HG03558 (cell line): ENCODE results near the gene SEC22B.
"Not testable (repeated sequence)": the region's sequence is repeated elsewhere in the genome, so short reads cannot be mapped to it uniquely, and the experiment has no call there.

ENCODE experiments used
- ATAC-seq: cut with Tn5 transposase; IDR thresholded peaks from one replicate; pipeline ENCODE4 v1.9.1; 2021; ENCODE audit warnings: moderate number of reproducible peaks; ENCODE audit not compliant: unreplicated experiment; ENCODE audit errors: extremely low read depth

SEC22B gene

DNA sequence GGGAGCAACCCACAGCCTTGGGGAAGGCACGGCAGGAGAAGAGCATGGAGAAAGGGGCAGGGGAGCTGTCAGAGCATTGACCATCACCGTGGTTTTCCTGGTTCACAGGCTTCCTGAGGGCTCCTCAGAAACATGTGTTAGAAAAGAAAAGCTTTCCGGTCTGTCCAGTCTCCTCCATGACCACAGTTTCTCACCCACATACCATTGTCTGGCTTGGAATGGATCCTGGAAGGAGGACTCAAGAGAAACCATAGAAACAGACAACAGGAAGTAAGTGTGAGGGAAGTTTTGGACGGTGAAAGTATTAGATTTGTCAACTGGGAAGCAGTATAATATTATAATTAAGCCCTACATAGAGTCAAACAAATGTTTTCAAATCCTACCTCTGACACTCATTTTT, 55.8 kb downstream of the SEC22B start:
- not testable (repeated sequence) for ATAC-seq

DNA sequence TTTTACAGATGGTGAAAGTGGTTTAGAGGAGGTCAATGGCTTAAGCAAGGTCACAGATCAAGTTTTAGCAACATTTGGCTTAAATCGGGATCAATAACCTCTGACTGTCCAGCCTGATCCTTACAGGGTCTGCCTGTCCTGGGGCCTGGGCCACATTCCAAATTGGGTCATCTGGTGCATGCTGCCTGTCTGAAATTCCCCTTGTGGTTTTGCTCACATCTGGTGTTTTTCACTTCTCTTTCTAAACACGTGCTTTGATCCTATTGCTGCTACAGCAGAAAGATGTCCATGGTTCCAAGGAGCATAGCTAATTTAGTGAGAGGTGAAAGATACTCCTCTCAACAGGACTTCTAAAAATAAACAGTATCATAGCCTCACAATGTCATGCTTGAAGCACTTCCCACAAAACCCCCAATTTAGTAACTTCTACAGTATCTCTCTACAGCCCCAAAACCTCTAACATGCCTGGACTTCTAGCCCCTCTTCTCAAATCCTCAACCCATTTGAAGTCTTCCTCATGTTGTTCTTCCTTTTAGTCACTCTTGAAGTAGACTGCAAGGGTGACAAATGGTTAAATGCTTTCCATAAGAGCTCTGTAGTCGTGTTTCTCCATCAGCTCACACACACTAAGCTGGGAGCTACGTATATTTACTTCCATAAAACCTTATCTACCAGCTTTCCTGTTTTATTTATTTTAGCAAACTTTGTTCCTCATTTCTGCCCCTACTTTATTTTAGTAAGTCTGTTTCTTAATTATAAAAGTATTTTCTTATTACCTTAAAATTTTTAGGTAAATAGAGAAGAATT, 58.7 kb downstream of the SEC22B start:
- not testable (repeated sequence) for ATAC-seq

DNA sequence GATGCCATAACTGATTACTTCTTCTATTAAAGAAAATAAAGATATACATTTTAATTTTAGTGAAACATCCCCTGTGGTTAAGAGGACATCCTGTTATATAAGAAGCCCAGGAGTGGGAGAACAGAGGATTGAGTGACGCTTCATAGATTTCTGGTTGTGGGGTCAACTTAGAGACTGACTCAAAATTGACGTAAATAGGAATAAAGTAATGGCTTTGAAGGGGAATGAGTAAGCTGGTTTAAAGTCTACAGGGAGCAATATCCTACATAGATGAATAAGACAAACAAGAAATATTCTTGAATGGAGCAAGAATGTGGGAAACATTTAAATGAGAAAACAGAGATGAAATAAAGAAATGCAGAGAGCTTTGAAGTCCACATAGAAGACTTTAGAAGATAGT, 60.2 kb downstream of the SEC22B start:
- not testable (repeated sequence) for ATAC-seq

DNA sequence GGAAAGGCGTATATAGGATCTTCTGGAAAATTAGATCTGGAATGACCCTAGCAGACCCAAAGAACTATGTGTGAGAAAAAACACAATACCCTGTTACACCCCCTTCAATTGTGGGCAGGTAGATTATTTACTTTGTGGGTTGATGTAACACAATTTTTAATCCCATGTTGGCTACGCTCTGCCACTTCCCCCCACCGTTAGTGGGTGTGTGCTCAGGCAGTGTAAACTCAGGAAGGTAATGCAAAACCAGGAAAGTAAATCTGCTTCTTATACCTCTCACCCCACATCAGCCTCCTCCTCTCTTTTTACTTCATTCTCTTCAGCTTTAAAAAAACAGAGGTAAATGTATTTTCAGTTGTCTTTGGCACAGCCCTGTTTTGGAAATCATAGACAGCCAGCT, 63.2 kb downstream of the SEC22B start:
- ATAC-seq = not testable (repeated sequence)

DNA sequence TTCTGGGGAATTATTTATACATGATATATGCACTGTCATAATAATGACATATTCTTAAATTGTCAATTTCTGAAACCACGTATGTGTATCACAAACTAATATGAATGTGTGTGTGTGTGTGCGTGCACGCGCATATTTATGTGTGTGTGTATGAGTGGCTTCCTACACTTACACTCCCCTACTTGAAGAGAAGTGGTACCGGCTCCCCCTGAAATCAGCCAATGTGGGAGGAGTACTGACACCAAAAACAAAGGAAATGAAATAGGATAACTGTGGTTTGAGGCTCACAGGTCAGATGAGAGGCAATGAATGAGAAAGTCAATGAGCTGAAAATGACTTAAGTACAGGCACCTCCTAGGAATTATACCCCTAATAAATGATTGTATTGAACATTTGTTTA, 64.1 kb downstream of the SEC22B start:
- not testable (repeated sequence) for ATAC-seq

DNA sequence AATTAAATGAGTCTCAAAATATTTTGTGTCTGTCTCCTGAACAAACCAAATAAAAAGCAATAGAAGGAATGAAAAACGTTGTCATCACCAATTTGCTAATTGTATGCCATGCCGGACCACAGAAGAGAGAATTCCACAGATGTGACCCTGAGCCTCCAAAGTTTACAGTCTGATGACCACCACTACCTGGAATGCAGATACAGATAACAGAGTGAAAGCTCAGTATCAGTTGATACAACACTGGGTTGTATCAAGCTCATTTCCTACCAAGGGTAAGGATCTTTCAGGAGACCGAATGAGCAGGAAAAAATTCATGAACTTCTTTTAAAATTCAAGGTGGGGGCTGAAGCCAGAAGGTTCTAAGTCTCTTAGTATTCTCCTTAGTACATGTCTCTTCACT, 64.5 kb downstream of the SEC22B start:
- ATAC-seq = not testable (repeated sequence)

DNA sequence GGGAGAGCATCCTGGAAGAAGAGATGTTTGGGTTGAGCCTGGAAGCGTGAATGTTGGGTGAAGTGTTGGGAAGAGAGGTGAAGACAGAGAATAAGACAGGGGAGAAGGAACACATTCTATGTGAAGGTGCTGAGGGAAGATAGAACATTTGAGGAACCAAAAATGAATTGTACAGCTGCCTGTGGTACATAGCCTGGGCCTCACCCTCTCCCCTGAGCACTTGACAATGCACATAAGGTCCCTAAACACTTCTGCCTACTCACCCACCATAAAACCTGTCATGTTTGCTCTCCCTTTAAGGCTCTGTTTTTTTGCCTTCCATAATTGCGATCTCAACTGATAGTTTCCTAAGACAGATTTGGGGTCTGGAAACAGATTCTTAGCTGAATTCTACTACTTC, 65.3 kb downstream of the SEC22B start:
- ATAC-seq = not testable (repeated sequence)

DNA sequence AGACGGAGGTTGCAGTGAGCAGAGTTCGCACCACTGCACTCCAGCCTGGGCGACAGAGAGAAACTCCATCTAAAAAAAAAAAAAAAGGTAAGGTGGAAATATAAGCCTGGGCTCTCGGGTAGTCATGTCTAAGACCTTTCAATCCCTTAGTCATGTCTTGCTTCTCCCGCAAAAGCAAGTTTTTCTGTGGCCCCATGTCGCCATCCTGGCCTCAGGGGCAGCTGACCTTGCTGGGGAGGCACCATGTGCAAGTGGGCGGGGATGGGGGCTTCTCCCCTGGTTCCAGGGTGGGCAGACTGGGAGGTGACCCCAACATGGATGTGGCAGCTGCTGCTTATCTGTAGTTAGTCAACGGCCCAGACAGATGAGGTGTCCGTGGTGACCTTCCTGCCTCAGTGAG, 66.7 kb downstream of the SEC22B start:
- not testable (repeated sequence) for ATAC-seq

DNA sequence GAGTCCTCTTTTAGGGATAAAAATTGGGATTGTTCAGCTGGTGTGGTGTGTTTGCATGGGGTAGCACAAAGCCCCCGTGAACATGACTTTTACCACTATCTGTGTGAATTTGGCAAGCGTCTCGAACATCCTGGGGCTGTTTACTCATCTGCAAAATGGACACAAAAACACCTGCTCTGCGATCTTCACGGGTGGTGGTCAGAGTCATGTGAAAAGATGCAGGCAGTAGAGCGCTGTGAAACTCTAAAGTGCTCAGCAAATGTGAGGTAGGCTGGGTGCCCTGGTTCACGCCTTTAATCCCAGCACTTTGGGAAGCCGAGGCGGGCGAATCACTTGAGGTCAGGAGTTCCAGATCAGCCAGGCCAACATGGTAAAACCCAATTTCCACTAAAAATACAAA, 67.1 kb downstream of the SEC22B start:
- not testable (repeated sequence) for ATAC-seq

DNA sequence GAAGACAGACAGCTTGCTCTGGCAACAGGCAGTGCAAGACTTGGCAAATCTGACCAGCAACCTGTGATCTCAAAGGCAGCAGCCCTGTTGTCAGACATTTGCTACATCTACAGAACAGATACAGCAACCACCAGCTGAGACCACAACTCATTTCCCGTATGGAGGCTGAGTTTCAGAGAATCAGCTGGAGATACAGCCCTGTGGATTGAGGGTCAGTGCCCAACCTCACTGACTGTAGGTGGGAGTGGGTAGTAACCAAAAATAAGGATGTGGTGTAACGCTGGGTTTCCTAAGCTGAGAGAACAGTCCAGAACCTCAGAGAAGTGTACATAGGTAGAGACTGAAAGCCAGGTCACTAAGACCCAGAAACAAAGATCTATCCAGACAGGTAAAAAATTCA, 71.0 kb downstream of the SEC22B start:
- not testable (repeated sequence) for ATAC-seq

DNA sequence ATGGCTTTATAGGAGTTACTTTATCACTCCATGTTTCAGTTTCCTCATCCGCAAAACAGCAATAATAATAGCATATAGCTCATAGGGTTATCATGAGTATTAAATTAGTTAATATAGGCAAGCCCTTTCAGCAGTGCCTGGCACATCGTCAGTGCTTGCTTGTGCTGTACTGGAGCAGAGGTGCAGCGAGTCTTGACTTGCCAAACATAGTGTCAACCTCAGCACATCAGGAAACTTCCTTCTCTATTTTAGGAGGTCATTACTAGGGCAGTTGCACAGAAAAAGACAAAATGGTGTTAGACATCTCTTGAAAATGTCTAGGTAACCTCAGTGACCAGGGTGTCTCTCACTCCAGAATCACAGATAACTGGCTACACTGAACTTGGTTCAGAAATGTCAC, 72.6 kb downstream of the SEC22B start:
- not testable (repeated sequence) for ATAC-seq

DNA sequence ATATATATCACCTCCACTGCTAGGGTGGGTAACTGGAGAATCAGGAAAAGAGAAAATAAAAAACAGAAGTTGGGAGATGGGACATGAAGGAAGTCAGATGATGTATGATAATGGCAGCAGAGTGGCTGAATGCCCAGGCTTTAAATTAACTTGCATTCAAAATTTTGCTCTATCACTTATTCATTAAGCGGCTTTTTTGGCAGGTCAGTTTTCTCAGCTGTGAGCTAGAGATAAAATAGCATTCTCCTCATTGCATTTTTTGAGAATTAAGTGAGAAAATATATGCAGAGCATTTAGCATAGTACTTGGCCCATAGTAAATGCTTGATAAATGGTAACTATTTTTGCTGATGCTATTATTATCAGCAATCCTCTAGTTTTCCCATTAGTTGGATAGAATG, 74.7 kb downstream of the SEC22B start:
- ATAC-seq = not testable (repeated sequence)
